ENCODE measurements around the gene TSHR.

DNA sequence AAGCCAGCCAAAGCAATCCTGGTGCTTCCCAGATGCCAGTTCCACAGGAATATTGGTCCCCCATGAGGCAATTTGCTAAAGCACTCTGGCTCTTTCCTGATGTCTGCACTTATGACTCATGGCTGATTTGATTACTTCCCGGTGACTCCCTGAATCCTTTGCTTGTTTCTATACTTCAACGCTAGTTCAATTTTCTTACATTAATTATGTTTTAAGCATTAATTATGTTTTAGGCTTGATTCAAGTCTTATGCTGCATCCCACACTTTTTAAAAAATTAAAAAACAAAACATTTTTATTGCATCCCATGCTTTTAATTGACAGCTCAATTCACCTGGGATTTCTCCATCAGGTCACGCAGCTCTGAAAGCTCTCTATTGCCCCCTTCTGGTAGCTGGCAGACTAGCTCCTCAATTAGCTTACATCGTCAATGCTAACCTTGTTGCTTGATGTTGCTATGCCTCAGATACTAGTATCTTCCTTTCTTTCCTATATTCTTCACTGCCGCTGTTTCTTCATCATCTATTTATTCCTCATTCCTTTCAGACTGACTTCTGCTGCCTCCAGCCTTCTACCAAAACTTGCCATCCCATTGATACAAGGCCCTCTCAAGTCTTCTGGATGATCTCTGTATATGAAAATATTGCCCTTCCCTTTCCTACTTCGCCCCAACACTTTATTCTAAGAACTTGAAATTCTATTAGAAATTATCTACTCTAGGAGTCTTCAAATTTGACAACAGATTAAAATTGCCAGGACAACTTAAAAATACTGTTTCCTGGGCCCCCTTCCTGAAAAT is 32.0 kb downstream of the TSHR start:
- TF ChIP-seq, protein P1, sequence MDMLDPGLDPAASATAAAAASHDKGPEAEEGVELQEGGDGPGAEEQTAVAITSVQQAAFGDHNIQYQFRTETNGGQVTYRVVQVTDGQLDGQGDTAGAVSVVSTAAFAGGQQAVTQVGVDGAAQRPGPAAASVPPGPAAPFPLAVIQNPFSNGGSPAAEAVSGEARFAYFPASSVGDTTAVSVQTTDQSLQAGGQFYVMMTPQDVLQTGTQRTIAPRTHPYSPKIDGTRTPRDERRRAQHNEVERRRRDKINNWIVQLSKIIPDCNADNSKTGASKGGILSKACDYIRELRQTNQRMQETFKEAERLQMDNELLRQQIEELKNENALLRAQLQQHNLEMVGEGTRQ (IDR thresholded peaks at IDR 0.05; ENCODE audit: low read depth, low read length): no peak
- TF ChIP-seq, protein P2, sequence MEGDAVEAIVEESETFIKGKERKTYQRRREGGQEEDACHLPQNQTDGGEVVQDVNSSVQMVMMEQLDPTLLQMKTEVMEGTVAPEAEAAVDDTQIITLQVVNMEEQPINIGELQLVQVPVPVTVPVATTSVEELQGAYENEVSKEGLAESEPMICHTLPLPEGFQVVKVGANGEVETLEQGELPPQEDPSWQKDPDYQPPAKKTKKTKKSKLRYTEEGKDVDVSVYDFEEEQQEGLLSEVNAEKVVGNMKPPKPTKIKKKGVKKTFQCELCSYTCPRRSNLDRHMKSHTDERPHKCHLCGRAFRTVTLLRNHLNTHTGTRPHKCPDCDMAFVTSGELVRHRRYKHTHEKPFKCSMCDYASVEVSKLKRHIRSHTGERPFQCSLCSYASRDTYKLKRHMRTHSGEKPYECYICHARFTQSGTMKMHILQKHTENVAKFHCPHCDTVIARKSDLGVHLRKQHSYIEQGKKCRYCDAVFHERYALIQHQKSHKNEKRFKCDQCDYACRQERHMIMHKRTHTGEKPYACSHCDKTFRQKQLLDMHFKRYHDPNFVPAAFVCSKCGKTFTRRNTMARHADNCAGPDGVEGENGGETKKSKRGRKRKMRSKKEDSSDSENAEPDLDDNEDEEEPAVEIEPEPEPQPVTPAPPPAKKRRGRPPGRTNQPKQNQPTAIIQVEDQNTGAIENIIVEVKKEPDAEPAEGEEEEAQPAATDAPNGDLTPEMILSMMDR (conservative IDR thresholded peaks at IDR 0.05; ENCODE audit: low read depth, low read length): peak; percentile 82
- no peak for TF ChIP-seq POLR2A (IDR thresholded peaks at IDR 0.05; ENCODE audit: low read depth, low read length)
